ENCODE measurements around the gene TPD52L2.

The TPD52L2 gene

DNA sequence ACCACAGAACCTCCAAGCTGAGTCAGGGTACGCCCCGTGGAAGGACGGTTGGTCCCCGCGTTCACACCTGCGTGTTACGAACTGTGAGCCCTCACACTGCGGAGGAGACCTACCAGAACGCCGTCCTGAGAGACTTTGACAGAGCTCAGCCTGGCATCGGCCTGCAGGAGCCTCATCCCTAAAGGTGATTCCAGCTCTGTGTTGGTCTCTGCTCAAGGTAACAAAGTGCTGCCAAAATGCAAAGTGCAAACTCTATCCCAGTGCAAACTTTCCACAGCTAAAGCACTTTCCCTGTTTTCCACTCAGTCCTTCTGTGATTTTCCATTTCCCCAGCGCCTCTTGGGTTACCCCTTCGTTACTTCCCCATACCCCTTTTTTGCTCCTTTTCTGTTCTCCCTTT lies 25.4 kb upstream of the TPD52L2 start:
- no peak overlapping the region for H3K9ac ChIP-seq (ENCODE audit: low read depth, low read length)
- no peak overlapping the region for H3K4me3 ChIP-seq (ENCODE audit: low read depth, low read length)
- H3K27me3 ChIP-seq (ENCODE audit: control insufficient read depth, insufficient read depth, low read length) = no peaks in the 10 kb centered on the region
- H3K9me3 ChIP-seq (ENCODE audit: control insufficient read depth, insufficient read depth, low read length) = no peaks in the 10 kb centered on the region
- peaks cover 4% of the 10 kb centered on the region for H3K4me1 ChIP-seq (ENCODE audit: control insufficient read depth, insufficient read depth, low read length)
- H3K36me3 ChIP-seq (ENCODE audit: control insufficient read depth, insufficient read depth, low read length) = no peaks in the 10 kb centered on the region

DNA sequence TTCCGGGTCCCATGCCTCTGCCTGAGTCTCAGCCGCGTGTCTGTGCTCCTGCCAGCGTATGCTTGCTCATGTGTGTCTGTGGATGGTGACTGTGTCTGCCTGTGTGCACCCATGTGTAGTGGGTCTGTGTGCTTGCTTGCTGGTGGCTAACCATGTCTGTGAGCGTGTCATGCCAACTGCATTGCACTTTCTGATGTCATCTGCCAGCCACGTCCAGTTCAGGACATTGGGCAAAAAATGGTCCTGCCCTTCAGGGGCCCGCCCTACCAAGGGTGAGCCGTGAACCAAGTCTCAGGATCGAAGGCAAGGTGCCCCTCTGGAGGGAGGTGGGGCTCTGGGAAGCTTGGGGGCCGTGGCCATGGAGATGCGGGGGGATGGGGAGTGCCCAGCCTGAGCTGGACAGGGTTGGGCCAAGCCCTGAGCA lies 24.7 kb upstream of the TPD52L2 start:
- Histone ChIP-seq H3K9me3 (ENCODE audit: control insufficient read depth, insufficient read depth, low read length) (no peaks in the 10 kb centered on the region), H3K4me3 (ENCODE audit: low read depth, low read length) (no peak overlapping the region), H3K9ac (ENCODE audit: low read depth, low read length) (no peak overlapping the region), H3K36me3 (ENCODE audit: control insufficient read depth, insufficient read depth, low read length) (no peaks in the 10 kb centered on the region), H3K27me3 (ENCODE audit: control insufficient read depth, insufficient read depth, low read length) (no peaks in the 10 kb centered on the region), H3K4me1 (ENCODE audit: control insufficient read depth, insufficient read depth, low read length) (peaks cover 4% of the 10 kb centered on the region)

DNA sequence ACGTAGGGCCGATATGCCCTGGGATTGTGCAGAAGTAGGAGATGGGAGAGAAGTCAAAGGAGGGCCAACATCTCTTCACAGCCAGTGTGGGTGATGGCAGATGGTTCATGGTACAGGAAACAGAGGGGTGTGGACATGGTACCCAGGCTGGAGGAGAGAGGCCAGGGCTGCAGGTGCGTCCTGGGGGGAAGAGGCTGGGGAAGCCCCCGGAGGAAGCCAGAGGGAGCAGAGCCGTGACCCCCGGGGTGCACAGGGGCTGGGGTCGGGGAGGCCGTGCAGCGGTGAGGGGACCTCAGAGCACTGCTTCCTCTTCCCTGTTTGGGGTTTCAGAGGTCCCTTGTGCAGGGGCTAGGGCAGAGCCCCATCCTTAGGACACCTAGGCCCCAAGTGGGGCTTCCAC lies 22.8 kb upstream of the TPD52L2 start:
- peaks cover 11% of the 10 kb centered on the region for H3K4me1 ChIP-seq (ENCODE audit: control insufficient read depth, insufficient read depth, low read length)
- no peaks in the 10 kb centered on the region for H3K9me3 ChIP-seq (ENCODE audit: control insufficient read depth, insufficient read depth, low read length)
- no peak overlapping the region for H3K9ac ChIP-seq (ENCODE audit: low read depth, low read length)

DNA sequence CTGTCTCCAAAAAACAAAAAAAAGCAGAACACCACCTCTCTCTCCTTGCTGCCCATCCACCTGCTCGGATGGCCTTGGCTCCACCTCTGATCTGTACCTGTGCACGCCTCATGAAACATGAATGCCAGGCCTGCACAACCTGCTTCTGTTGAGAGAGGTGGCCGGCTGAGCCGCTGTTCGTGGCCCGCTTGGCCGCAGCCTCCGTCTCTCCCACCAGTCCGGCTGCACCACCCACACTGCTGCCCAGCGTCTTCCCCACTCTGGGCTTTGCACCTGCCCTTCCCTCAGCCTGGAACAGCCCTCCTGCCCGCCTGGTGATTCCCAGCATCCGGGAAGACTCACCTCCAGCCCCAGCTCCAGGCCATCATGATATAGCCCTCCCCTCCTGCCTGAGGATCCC lies 21.8 kb upstream of the TPD52L2 start:
- Histone ChIP-seq H3K9me3 (ENCODE audit: control insufficient read depth, insufficient read depth, low read length) (no peaks in the 10 kb centered on the region), H3K27me3 (ENCODE audit: control insufficient read depth, insufficient read depth, low read length) (no peaks in the 10 kb centered on the region), H3K36me3 (ENCODE audit: control insufficient read depth, insufficient read depth, low read length) (no peaks in the 10 kb centered on the region), H3K9ac (ENCODE audit: low read depth, low read length) (no peak overlapping the region), H3K4me1 (ENCODE audit: control insufficient read depth, insufficient read depth, low read length) (peaks cover 14% of the 10 kb centered on the region), H3K4me3 (ENCODE audit: low read depth, low read length) (no peak overlapping the region)

More for the DNA sequence above, 22.8 kb upstream of the TPD52L2 start:
- no peak overlapping the region for H3K4me3 ChIP-seq (ENCODE audit: low read depth, low read length)
- no peaks in the 10 kb centered on the region for H3K27me3 ChIP-seq (ENCODE audit: control insufficient read depth, insufficient read depth, low read length)
- H3K36me3 ChIP-seq (ENCODE audit: control insufficient read depth, insufficient read depth, low read length) = no peaks in the 10 kb centered on the region

DNA sequence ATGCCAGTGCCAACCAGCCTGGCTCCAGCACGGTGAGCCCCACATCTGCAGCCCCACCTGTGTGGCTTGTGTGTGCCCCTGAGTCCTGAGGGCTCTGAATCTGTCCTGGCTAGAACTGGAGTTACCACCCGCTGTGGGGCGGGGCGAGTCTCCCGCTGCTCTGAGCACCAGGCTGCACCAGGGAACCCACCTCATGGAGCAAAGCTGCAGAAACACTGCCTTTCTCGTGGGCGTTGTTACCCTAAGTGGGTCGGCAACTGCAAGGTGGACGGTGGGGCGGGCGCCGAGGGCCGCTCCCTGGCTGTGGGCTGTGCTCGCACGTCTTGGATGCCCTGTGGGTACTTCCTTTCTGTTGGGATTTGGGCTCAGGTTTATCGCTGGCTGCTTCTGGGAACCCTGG lies 21.3 kb upstream of the TPD52L2 start:
- Histone ChIP-seq H3K36me3 (ENCODE audit: control insufficient read depth, insufficient read depth, low read length) (no peaks in the 10 kb centered on the region), H3K27me3 (ENCODE audit: control insufficient read depth, insufficient read depth, low read length) (no peaks in the 10 kb centered on the region), H3K4me3 (ENCODE audit: low read depth, low read length) (no peak overlapping the region), H3K4me1 (ENCODE audit: control insufficient read depth, insufficient read depth, low read length) (peaks cover 16% of the 10 kb centered on the region), H3K9ac (ENCODE audit: low read depth, low read length) (no peak overlapping the region), H3K9me3 (ENCODE audit: control insufficient read depth, insufficient read depth, low read length) (no peaks in the 10 kb centered on the region)

DNA sequence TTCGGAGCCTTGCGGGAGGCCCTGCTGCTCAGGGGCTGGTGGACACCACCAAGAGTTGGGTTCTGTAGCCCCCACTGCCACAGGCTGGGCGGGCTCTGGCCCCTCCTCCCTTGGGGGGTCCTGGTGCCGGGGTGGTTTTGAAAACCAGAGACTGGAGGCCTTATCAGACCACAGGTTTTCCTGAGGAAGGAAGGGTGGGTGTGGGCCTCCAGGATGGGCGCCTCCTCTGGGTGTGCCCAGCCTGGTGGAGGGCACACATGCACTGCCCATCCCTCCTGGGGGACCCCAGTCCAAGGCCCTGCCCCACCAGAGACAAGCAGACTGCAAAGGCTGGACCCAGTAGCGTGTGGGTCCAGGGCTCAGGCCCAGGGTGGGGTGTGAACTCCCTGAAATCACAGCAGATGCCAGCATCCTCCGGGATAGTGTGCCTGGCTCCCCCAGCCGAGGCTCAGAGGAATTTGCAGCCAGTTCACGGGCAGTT lies 20.5 kb upstream of the TPD52L2 start:
- Histone ChIP-seq H3K27me3 (ENCODE audit: control insufficient read depth, insufficient read depth, low read length) (no peaks in the 10 kb centered on the region), H3K9ac (ENCODE audit: low read depth, low read length) (no peak overlapping the region), H3K4me1 (ENCODE audit: control insufficient read depth, insufficient read depth, low read length) (peaks cover 16% of the 10 kb centered on the region), H3K36me3 (ENCODE audit: control insufficient read depth, insufficient read depth, low read length) (no peaks in the 10 kb centered on the region), H3K9me3 (ENCODE audit: control insufficient read depth, insufficient read depth, low read length) (no peaks in the 10 kb centered on the region), H3K4me3 (ENCODE audit: low read depth, low read length) (no peak overlapping the region)

DNA sequence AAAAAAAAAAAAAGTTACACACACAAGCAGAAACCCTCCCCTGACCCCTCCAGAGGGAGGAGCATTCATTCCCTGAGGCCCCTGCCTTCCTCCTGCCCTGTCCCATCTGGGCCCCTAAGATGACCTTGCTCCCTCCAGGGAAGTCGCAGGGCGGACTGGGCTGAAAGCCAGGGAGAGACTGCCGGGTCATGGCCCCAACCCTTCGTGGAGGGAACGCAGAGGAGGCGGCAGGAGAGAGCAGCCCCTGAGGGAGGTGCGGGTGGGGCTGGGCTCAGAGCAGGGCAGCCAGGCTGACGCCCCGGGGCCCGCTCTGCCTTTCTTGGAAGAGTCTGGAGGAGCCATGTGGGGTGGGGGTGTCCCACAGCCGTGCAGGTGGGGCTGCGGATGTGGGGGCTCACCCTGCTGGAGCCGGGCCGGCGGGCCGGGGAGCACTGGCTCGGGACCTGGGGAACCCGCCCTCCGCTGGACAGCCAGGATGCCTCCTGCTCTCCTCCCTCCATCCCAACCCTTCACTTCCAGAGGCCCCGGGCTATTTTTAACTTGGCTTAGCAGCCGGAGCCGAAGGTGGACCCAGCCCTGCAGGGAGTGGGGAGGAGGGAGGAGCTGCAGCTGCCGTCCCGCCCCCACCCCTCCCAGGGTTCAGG lies 18.8 kb upstream of the TPD52L2 start:
- Histone ChIP-seq H3K4me1 (ENCODE audit: control insufficient read depth, insufficient read depth, low read length) (peaks cover 16% of the 10 kb centered on the region), H3K9me3 (ENCODE audit: control insufficient read depth, insufficient read depth, low read length) (no peaks in the 10 kb centered on the region), H3K36me3 (ENCODE audit: control insufficient read depth, insufficient read depth, low read length) (no peaks in the 10 kb centered on the region), H3K27me3 (ENCODE audit: control insufficient read depth, insufficient read depth, low read length) (no peaks in the 10 kb centered on the region), H3K9ac (ENCODE audit: low read depth, low read length) (peak overlapping the region; percentile 47), H3K4me3 (ENCODE audit: low read depth, low read length) (peak overlapping the region; percentile 48)

DNA sequence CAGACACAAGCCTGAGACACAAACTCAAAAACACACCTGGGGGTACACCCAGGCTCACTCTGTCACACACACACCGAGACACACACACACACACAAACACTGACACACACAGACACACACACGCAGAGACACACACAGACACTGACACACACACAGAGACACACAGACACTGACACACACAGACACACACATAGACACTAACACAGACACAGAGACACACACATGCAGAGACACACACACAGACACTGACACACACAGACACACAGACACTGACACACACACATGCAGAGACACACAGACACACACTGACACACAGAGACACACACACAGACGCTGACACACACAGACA lies 18.2 kb upstream of the TPD52L2 start:
- peaks cover 16% of the 10 kb centered on the region for H3K4me1 ChIP-seq (ENCODE audit: control insufficient read depth, insufficient read depth, low read length)
- H3K36me3 ChIP-seq (ENCODE audit: control insufficient read depth, insufficient read depth, low read length) = no peaks in the 10 kb centered on the region
- H3K9me3 ChIP-seq (ENCODE audit: control insufficient read depth, insufficient read depth, low read length) = no peaks in the 10 kb centered on the region
- no peak overlapping the region for H3K9ac ChIP-seq (ENCODE audit: low read depth, low read length)
- H3K4me3 ChIP-seq (ENCODE audit: low read depth, low read length) = peak overlapping the region; percentile 45
- H3K27me3 ChIP-seq (ENCODE audit: control insufficient read depth, insufficient read depth, low read length) = no peaks in the 10 kb centered on the region

DNA sequence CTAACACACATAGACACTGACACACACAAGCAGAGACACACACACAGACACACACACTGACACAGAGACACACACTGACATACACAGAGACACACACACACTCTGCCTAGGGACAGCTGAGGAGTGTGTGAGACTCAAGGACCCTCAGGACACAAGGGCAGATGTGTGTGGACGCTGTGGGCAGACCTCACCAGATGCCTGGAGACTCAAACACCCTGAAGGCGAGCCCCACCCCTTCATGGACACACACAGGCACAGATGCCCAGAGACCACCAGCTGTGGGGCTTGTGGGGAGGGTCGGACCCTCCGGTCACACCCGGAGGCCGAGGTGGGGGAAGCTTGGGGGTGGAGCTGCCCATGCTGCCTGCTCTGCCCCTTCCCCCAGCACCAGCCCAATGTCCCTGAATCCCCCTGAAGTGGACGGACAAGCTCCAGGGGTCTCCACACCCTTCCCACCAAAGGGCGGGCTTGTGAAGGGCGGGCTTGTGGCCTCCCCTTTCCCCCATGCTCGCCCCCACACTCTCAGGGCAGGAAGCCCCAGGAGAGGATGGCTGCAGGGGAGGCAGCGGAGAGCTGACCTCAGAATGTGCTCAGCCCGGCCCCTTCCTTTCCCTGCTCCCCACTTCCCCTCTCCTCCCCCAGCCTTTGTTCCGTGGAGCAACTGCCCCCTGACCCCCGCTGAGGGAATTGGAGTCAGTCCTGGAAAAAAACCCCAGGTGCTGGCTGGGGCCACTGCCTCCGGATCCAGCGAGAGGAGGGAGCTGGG lies 17.6 kb upstream of the TPD52L2 start:
- peaks cover 16% of the 10 kb centered on the region for H3K4me1 ChIP-seq (ENCODE audit: control insufficient read depth, insufficient read depth, low read length)
- H3K27me3 ChIP-seq (ENCODE audit: control insufficient read depth, insufficient read depth, low read length) = no peaks in the 10 kb centered on the region
- H3K4me3 ChIP-seq (ENCODE audit: low read depth, low read length) = peak overlapping the region; percentile 45
- H3K9ac ChIP-seq (ENCODE audit: low read depth, low read length) = no peak overlapping the region
- H3K9me3 ChIP-seq (ENCODE audit: control insufficient read depth, insufficient read depth, low read length) = no peaks in the 10 kb centered on the region
- H3K36me3 ChIP-seq (ENCODE audit: control insufficient read depth, insufficient read depth, low read length) = no peaks in the 10 kb centered on the region

DNA sequence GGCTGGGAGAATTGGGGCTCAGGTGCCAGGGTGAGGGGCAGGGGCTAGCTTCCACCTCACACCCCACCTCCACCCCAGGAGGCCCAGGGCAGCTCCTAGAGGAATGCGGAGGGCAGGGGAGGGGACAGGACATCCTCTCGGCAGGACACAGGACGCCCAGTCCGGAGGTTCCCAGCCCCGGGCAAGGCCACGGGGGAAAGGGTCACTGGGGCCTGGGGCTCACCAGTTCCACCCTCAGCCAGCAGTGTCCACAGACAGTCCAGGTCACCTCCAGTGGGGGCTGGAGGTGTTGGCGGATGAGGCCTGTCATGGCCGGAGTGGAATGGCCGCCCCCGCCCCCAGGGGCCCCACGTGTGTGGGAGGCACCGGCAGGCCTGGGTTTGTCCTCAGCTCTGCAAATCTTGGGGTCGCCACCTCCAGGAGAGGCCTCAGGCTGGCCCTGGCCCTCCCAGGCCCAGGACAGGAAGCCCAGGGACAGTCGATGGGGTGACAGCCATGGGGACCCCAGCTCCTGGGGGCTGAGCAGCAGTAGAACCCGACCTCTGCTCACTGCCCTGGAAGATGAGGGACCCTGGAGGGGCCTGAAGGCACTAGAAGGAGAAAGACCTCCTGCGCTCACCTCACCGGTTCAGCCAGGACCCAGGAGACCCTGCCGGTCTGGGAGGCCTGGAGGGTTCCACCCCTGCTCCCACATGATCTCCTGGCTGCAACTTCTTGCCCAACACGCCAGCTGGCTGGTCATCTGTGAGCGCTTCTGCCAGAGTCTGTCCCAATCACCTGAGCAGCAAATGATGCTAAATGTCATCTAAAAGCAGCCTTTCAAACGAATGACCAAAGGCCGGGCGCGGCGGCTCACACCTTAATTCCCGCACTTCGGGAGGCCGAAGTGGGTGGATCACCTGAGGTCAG lies 16.8 kb upstream of the TPD52L2 start:
- Histone ChIP-seq H3K27me3 (ENCODE audit: control insufficient read depth, insufficient read depth, low read length) (no peaks in the 10 kb centered on the region), H3K9me3 (ENCODE audit: control insufficient read depth, insufficient read depth, low read length) (no peaks in the 10 kb centered on the region), H3K9ac (ENCODE audit: low read depth, low read length) (no peak overlapping the region), H3K4me1 (ENCODE audit: control insufficient read depth, insufficient read depth, low read length) (peaks cover 16% of the 10 kb centered on the region), H3K36me3 (ENCODE audit: control insufficient read depth, insufficient read depth, low read length) (no peaks in the 10 kb centered on the region), H3K4me3 (ENCODE audit: low read depth, low read length) (no peak overlapping the region)

DNA sequence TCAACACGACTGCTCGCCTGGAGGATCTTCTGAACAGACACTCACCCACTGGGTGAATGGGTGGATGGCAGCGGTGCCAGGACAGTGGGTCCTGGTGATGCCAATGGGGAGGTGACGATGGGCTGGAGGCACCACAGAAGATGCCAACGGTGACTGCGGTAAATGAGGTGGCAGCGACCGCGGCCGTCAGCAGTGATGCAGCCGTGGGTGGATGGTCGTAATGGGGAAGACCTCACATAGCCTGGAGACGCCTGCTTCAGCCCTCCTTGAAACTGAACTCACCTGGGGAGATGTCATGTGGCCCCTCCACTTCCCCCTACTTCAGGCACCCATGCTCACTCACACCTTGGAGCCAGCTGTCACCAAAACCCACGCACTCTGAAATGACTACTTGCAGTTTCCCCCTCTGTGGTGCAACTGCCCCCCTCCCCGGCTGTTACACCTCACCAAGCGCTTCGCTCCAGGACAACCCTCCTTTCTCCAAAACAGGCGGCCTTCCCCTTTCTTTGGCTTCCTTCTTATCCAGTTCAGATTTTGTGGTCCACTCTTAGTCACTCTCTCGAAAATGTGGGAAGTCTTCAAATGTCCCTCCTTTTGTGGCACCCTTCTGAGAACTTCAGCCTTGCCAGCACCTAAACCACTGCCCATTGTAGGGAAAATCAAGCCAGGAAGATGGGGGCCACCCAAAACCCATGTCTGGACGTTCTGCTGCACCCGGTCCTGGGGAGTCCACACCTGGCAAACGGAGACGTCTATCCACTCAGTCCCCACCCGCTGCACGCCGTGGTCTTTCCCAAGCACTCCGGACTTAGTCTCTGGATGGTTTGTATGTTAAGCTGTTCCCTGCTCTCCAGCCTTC lies 14.2 kb upstream of the TPD52L2 start:
- H3K27me3 ChIP-seq (ENCODE audit: control insufficient read depth, insufficient read depth, low read length) = no peaks in the 10 kb centered on the region
- H3K4me3 ChIP-seq (ENCODE audit: low read depth, low read length) = no peak overlapping the region
- H3K9me3 ChIP-seq (ENCODE audit: control insufficient read depth, insufficient read depth, low read length) = no peaks in the 10 kb centered on the region
- peaks cover 13% of the 10 kb centered on the region for H3K4me1 ChIP-seq (ENCODE audit: control insufficient read depth, insufficient read depth, low read length)
- H3K9ac ChIP-seq (ENCODE audit: low read depth, low read length) = no peak overlapping the region
- H3K36me3 ChIP-seq (ENCODE audit: control insufficient read depth, insufficient read depth, low read length) = no peaks in the 10 kb centered on the region
